Loucy (cell line): Measurements from ENCODE around the gene AK3.
"Not testable (repeated sequence)": the region's sequence is repeated elsewhere in the genome, so short reads cannot be mapped to it uniquely, and the experiment has no call there.

Experiments
- H2AFZ ChIP-seq: fragments of 200-600 bp; sonication (generic); 2 replicates; pipeline ENCODE4 v1.6.0; 2016; ENCODE audit warnings: antibody characterized with exemption, mild to moderate bottlenecking, low read length, moderate library complexity
- H3F3A ChIP-seq: fragments of 200-600 bp; 2 replicates; pipeline ENCODE4 v1.6.0; 2016; ENCODE audit warnings: antibody characterized with exemption, low read depth, mild to moderate bottlenecking
- H3K27me3 ChIP-seq: fragments of 200-600 bp; sonication (generic); 2 replicates; pipeline ENCODE4 v1.6.1; 2014; ENCODE audit warnings: low read length, mild to moderate bottlenecking; ENCODE audit not compliant: insufficient read depth, poor library complexity, severe bottlenecking
- H3K36me3 ChIP-seq: fragments of 200-600 bp; sonication (generic); 2 replicates; pipeline ENCODE4 v1.6.1; 2016; ENCODE audit warnings: low read length; ENCODE audit not compliant: insufficient read depth
- H3K4me1 ChIP-seq: fragments of 200-600 bp; sonication (generic); 2 replicates; pipeline ENCODE4 v1.5.1; 2014; ENCODE audit warnings: low read length, mild to moderate bottlenecking; ENCODE audit not compliant: insufficient read depth, poor library complexity, severe bottlenecking
- H3K4me2 ChIP-seq: fragments of 200-600 bp; sonication (generic); 2 replicates; pipeline ENCODE4 v1.6.0; 2014; ENCODE audit warnings: antibody characterized with exemption, low read length, low read depth, mild to moderate bottlenecking; ENCODE audit not compliant: poor library complexity, severe bottlenecking
- H3K4me3 ChIP-seq: fragments of 200-600 bp; sonication (generic); 2 replicates; pipeline ENCODE4 v1.5.1; 2014; ENCODE audit warnings: low read length, mild to moderate bottlenecking, mixed read lengths; ENCODE audit not compliant: poor library complexity, severe bottlenecking
- H3K79me2 ChIP-seq: fragments of 200-600 bp; sonication (generic); 2 replicates; pipeline ENCODE4 v1.6.1; 2014; ENCODE audit warnings: low read length; ENCODE audit not compliant: insufficient read depth
- H3K9ac ChIP-seq: fragments of 200-600 bp; sonication (generic); 2 replicates; pipeline ENCODE4 v1.6.0; 2014; ENCODE audit warnings: mild to moderate bottlenecking, low read depth, low read length, moderate library complexity; ENCODE audit not compliant: poor library complexity, severe bottlenecking
- H3K9me2 ChIP-seq: fragments of 200-600 bp; sonication (generic); replicated peaks from 2 replicates; pipeline ENCODE4 v1.6.1; 2016; ENCODE audit warnings: low read depth, low read length, mixed read lengths
- H3K9me3 ChIP-seq: fragments of 200-600 bp; sonication (generic); 2 replicates; pipeline ENCODE4 v1.6.1; 2014; ENCODE audit warnings: mild to moderate bottlenecking, antibody characterized with exemption, low read length, low read depth; ENCODE audit not compliant: insufficient read depth
- H4K20me1 ChIP-seq: fragments of 200-600 bp; sonication (generic); 2 replicates; pipeline ENCODE4 v1.6.0; 2014; ENCODE audit warnings: antibody characterized with exemption, low read length, mild to moderate bottlenecking; ENCODE audit not compliant: insufficient read depth, poor library complexity, severe bottlenecking
- CTCF ChIP-seq: fragments of 200-600 bp; sonication (generic); conservative IDR thresholded peaks from 2 replicates; pipeline ENCODE4 v1.5.1; 2014; ENCODE audit warnings: mild to moderate bottlenecking, antibody characterized with exemption, low read length
- EZH2phosphoT487 ChIP-seq: fragments of 200-600 bp; IDR thresholded peaks from 2 replicates; pipeline ENCODE4 v1.6.1; 2018; ENCODE audit warnings: antibody characterized with exemption, mild to moderate bottlenecking, moderate library complexity, borderline replicate concordance

The AK3 gene

DNA sequence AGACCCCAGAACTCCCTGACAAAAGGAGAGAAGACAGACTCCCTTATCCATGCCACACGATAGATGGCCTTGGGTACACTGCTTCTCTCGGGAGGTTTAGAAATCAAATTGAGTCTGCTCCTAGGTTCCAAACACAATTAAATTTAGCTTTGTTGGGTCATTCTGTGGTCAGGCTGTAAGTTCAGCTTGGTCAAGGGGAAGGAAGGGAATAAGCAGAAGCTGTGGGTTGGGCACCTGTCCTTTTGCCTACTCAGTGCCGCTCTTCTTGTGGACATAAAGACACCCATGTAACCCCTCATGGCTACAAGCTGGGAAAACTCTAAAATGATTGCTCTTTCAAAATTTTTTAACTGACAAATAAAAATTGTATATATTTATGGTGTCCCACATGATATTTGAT lies 19.1 kb upstream of the AK3 start:
- Histone ChIP-seq H2AFZ (no peak overlapping the region), H3K79me2 (no peaks in the 10 kb centered on the region), H3K9ac (no peak overlapping the region), H3K4me2 (no peak overlapping the region), H3K36me3 (no peaks in the 10 kb centered on the region), H3K4me1 (peaks cover 3% of the 10 kb centered on the region), H3K4me3 (no peak overlapping the region), H4K20me1 (no peaks in the 10 kb centered on the region), H3K27me3 (no peaks in the 10 kb centered on the region), H3K9me3 (no peaks in the 10 kb centered on the region), H3K9me2 (no peaks in the 10 kb centered on the region), H3F3A (no peaks in the 10 kb centered on the region)
- TF ChIP-seq EZH2phosphoT487 (no peak), CTCF (no peak)

DNA sequence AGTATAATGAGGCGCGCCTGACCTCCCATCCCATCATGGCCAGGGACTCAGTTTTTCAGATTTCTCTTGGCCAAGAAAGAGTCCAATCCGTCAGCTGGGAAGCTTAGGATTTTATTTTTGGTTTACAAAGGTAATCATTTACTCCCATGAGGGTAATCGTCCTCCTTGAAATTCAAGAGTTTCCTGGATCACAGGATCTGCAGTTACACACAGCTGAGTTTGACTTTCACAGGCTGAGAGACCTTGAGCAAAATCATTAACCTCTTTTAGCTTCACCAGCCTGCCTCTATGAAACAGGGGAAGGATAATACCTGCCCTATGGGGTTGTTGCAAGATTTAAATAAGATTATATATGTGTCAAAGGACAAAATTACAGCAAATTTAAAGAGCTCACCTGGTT lies 15.4 kb upstream of the AK3 start:
- no peak overlapping the region for H2AFZ ChIP-seq
- H3K4me3 ChIP-seq: no peak overlapping the region
- no peak for TF ChIP-seq CTCF
- TF ChIP-seq EZH2phosphoT487: no peak
- H3F3A ChIP-seq: no peaks in the 10 kb centered on the region
- H3K9me3 ChIP-seq: no peaks in the 10 kb centered on the region
- no peaks in the 10 kb centered on the region for H3K9me2 ChIP-seq
- H3K9ac ChIP-seq: no peak overlapping the region
- no peaks in the 10 kb centered on the region for H3K79me2 ChIP-seq
- H3K36me3 ChIP-seq: no peaks in the 10 kb centered on the region
- no peaks in the 10 kb centered on the region for H4K20me1 ChIP-seq
- H3K27me3 ChIP-seq: no peaks in the 10 kb centered on the region
- no peaks in the 10 kb centered on the region for H3K4me1 ChIP-seq
- no peak overlapping the region for H3K4me2 ChIP-seq

DNA sequence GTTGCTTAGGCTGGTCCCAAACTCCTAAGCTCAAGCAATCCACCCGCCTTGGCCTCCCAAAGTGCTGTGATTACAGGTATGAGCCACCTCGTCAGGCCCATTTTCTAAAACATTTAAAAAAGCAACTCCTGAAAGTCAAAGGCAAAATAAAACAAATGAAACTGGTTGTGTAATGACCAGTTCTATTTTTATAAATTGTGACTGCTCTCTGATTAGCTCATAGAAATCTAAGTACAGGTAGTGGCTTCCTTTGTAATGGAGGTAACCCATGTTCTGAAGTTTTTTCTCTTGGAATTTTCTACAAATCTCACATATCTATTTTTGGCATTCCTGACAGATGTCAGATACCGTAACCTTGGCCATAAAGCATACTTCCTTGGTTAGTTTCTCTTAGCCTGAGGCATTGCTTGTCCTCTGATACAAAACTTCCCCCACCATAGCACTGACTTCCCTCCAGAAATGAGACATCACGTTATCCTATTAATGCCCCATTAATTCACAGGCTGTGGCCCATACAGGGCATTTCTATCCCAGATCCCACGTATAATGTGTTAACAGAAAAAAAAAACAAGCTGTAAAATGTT lies 14.1 kb upstream of the AK3 start:
- H2AFZ ChIP-seq: no peak overlapping the region
- H3K4me2 ChIP-seq: no peak overlapping the region

GRCh38 chr9:4754530-4754929 lies 13.5 kb upstream of the AK3 start:
- H3K27me3 ChIP-seq, H3K4me3 ChIP-seq, H3K9me3 ChIP-seq, H3K9ac ChIP-seq, H3K4me1 ChIP-seq, H3K36me3 ChIP-seq, H4K20me1 ChIP-seq, H3K9me2 ChIP-seq, H3F3A ChIP-seq, H3K4me2 ChIP-seq, H2AFZ ChIP-seq, H3K79me2 ChIP-seq: not testable (repeated sequence)

More for the DNA sequence above, 14.1 kb upstream of the AK3 start:
- no peaks in the 10 kb centered on the region for H4K20me1 ChIP-seq
- TF ChIP-seq EZH2phosphoT487 (no peak), CTCF (no peak)
- H3K36me3 ChIP-seq: no peaks in the 10 kb centered on the region
- H3K27me3 ChIP-seq: no peaks in the 10 kb centered on the region
- H3K79me2 ChIP-seq: no peaks in the 10 kb centered on the region
- no peaks in the 10 kb centered on the region for H3K4me1 ChIP-seq
- H3K4me3 ChIP-seq: no peak overlapping the region
- no peaks in the 10 kb centered on the region for H3F3A ChIP-seq
- no peak overlapping the region for H3K9ac ChIP-seq
- no peaks in the 10 kb centered on the region for H3K9me2 ChIP-seq
- H3K9me3 ChIP-seq: no peaks in the 10 kb centered on the region
